IMR-90 (cell line): ENCODE results near the gene CADM2. TPM values are rescaled to one million over a fixed set of nuclear protein-coding genes. Genes with fewer than 3 reads are reported as not detected.

ENCODE experiments used
- ATAC-seq: fragments of 200-7000 bp; cut with Tn5 transposase; 2 replicates; pipeline ENCODE4 v1.9.1; 2020; ENCODE audit warnings: low read depth, mild to moderate bottlenecking, moderate library complexity
- BruUV-seq: library from RNA; stranded (reverse); fragments of 400-500 nt; replicated peaks from 2 replicates; lab custom pipeline; 2021; lab: Mats Ljungman, UMichigan
- CTCF ChIA-PET: fragments of 300-600 bp; formaldehyde crosslinking; extraction: SDS; loops from one replicate; lab custom pipeline; 2021; ENCODE audit warnings: antibody characterized with exemption; lab: Yijun Ruan, JAX
- POLR2A ChIA-PET: fragments of 300-600 bp; sonication (Branson Sonifier 250); formaldehyde crosslinking; loops from one replicate; lab custom pipeline; 2022; ENCODE audit warnings: antibody characterized with exemption; ENCODE audit not compliant: unreplicated experiment; lab: Charles Lee
- DNase-seq: peaks from one replicate; pipeline ENCODE4 v3.0.0; 2013
- H2AFZ ChIP-seq: replicated peaks from 2 replicates; pipeline ENCODE3; 2013; ENCODE audit warnings: low read length, mild to moderate bottlenecking; ENCODE audit not compliant: poor library complexity
- H2AK5ac ChIP-seq: 2 replicates; pipeline ENCODE4 v1.6.1; 2013; ENCODE audit warnings: low read depth, low read length, inconsistent platforms
- H2AK9ac ChIP-seq: replicated peaks from 2 replicates; pipeline ENCODE3; 2013; ENCODE audit warnings: mild to moderate bottlenecking, low read depth, low read length, moderate library complexity; ENCODE audit not compliant: poor library complexity
- H2BK120ac ChIP-seq: 2 replicates; pipeline ENCODE4 v1.6.1; 2013; ENCODE audit warnings: low read depth, low read length, inconsistent platforms
- H2BK15ac ChIP-seq: 3 replicates; pipeline ENCODE4 v1.6.1; 2013; ENCODE audit warnings: low read depth, low read length, inconsistent platforms
- H2BK20ac ChIP-seq: 2 replicates; pipeline ENCODE4 v1.6.1; 2013; ENCODE audit warnings: low read depth, mild to moderate bottlenecking, inconsistent platforms, low read length, moderate library complexity
- H2BK5ac ChIP-seq: 2 replicates; pipeline ENCODE4 v1.6.1; 2013; ENCODE audit warnings: mild to moderate bottlenecking, low read depth, low read length, inconsistent platforms; ENCODE audit not compliant: poor library complexity, severe bottlenecking
- H3K14ac ChIP-seq: replicated peaks from 2 replicates; pipeline ENCODE4 v1.6.1; 2013; ENCODE audit warnings: low read depth, low read length, inconsistent platforms
- H3K18ac ChIP-seq: 2 replicates; pipeline ENCODE4 v1.6.1; 2013; ENCODE audit warnings: low read depth, low read length, control low read depth
- H3K23ac ChIP-seq: 2 replicates; pipeline ENCODE4 v1.6.1; 2013; ENCODE audit warnings: low read depth, low read length, inconsistent platforms
- H3K27ac ChIP-seq: 2 replicates; pipeline ENCODE4 v1.5.1; 2013; ENCODE audit warnings: mild to moderate bottlenecking, control low read depth, low read length; ENCODE audit not compliant: insufficient read depth
- H3K27me3 ChIP-seq: 2 replicates; pipeline ENCODE4 v1.6.1; 2013; ENCODE audit warnings: low read length; ENCODE audit not compliant: control insufficient read depth, insufficient read depth
- H3K36me3 ChIP-seq: 2 replicates; pipeline ENCODE4 v1.6.1; 2013; ENCODE audit warnings: low read length, mixed read lengths; ENCODE audit not compliant: control insufficient read depth, insufficient read depth
- H3K4ac ChIP-seq: 2 replicates; pipeline ENCODE4 v1.6.1; 2013; ENCODE audit warnings: low read depth, low read length, inconsistent platforms
- H3K4me1 ChIP-seq: 2 replicates; pipeline ENCODE4 v1.6.1; 2013; ENCODE audit warnings: low read length, mixed read lengths; ENCODE audit not compliant: control insufficient read depth, insufficient read depth
- H3K4me2 ChIP-seq: 2 replicates; pipeline ENCODE4 v1.6.1; 2013; ENCODE audit warnings: low read depth, mild to moderate bottlenecking, control low read depth, low read length, moderate library complexity
- H3K4me3 ChIP-seq: 2 replicates; pipeline ENCODE4 v1.5.1; 2013; ENCODE audit warnings: low read depth, mild to moderate bottlenecking, control low read depth, low read length, moderate library complexity; ENCODE audit not compliant: insufficient read depth
- H3K56ac ChIP-seq: 2 replicates; pipeline ENCODE4 v1.6.1; 2013; ENCODE audit warnings: low read length, inconsistent platforms; ENCODE audit not compliant: insufficient read depth; ENCODE audit errors: extremely low read depth
- H3K79me1 ChIP-seq, 2 experiments: 2 replicates each; pipeline ENCODE4 v1.6.1; 2013; ENCODE audit warnings: low read length in 2 of 2, inconsistent platforms in 1 of 2, low read depth in 1 of 2
- H3K9ac ChIP-seq: 2 replicates; pipeline ENCODE4 v1.6.1; 2013; ENCODE audit warnings: low read depth, low read length, control low read depth
- H3K9me1 ChIP-seq: 2 replicates; pipeline ENCODE4 v1.6.1; 2013; ENCODE audit warnings: low read length, inconsistent platforms; ENCODE audit not compliant: insufficient read depth
- H3K9me3 ChIP-seq: 2 replicates; pipeline ENCODE4 v1.6.1; 2013; ENCODE audit warnings: low read length; ENCODE audit not compliant: control insufficient read depth, insufficient read depth
- H4K20me1 ChIP-seq: 2 replicates; pipeline ENCODE4 v1.6.1; 2013; ENCODE audit warnings: low read length, inconsistent platforms; ENCODE audit not compliant: insufficient read depth
- H4K5ac ChIP-seq: 2 replicates; pipeline ENCODE4 v1.6.1; 2013; ENCODE audit warnings: mild to moderate bottlenecking, low read depth, low read length, control low read depth
- H4K8ac ChIP-seq, 2 experiments: 2 replicates each; pipeline ENCODE4 v1.6.1; 2013; ENCODE audit warnings: low read depth in 2 of 2, low read length in 2 of 2, control low read depth in 1 of 2, inconsistent platforms in 1 of 2
- H4K91ac ChIP-seq: 2 replicates; pipeline ENCODE4 v1.6.1; 2013; ENCODE audit warnings: low read depth, low read length, inconsistent platforms; ENCODE audit not compliant: insufficient read depth
- CHD1 ChIP-seq: IDR thresholded peaks from 2 replicates; pipeline ENCODE4 v1.6.1; 2012; ENCODE audit warnings: low read depth, low read length, improper control_type of control experiment
- CTCF ChIP-seq: conservative IDR thresholded peaks from 2 replicates; pipeline ENCODE4 v1.5.1; 2012; ENCODE audit warnings: mild to moderate bottlenecking, low read depth, low read length, improper control_type of control experiment
- MAZ ChIP-seq: IDR thresholded peaks from 2 replicates; pipeline ENCODE4 v1.6.1; 2012; ENCODE audit warnings: low read depth, mild to moderate bottlenecking, low read length, improper control_type of control experiment, moderate library complexity, borderline replicate concordance
- POLR2A ChIP-seq: IDR thresholded peaks from 2 replicates; pipeline ENCODE4 v1.6.1; 2012; ENCODE audit warnings: mild to moderate bottlenecking, low read depth, low read length
- RFX5 ChIP-seq: IDR thresholded peaks from 2 replicates; pipeline ENCODE4 v1.8.0; 2012; ENCODE audit warnings: low read depth, mild to moderate bottlenecking, low read length, moderate library complexity
- SMC3 ChIP-seq: fragments of 150-350 bp; IDR thresholded peaks from 2 replicates; pipeline ENCODE4 v1.6.1; 2016; ENCODE audit warnings: low read depth, mild to moderate bottlenecking, antibody characterized with exemption, low read length, moderate library complexity
- USF2 ChIP-seq: fragments of 150-350 bp; IDR thresholded peaks from 2 replicates; pipeline ENCODE4 v1.6.1; 2017; ENCODE audit warnings: mild to moderate bottlenecking, antibody characterized with exemption, low read length, low read depth
- WGBS, 2 experiments: methylation state at CpG; one replicate each; pipeline versions ENCODE4 v1.1.5 to v1.1.7; 2013; ENCODE audit warnings: missing lambda C conversion rate in 2 of 2; ENCODE audit not compliant: insufficient read length in 1 of 2; ENCODE audit errors: extremely low coverage in 2 of 2; 5-methylcytosine and 5-hydroxymethylcytosine counted together
- dilution Hi-C: fragments of 300-500 bp; cut with HindIII; formaldehyde crosslinking; loops from one replicate; pipeline ENCODE4 v1.14.3; 2018; ENCODE audit warnings: low sequenced_read_pairs; ENCODE audit not compliant: unreplicated experiment
- in situ Hi-C: fragments of 300-500 bp; cut with MboI; formaldehyde crosslinking; loops from 3 replicates; pipeline ENCODE4 v1.14.3; 2019; ENCODE audit warnings: low sequenced_read_pairs, inconsistent platforms, mixed read lengths
- intact Hi-C: fragments of 100-400 bp; cut with micrococcal nuclease; formaldehyde crosslinking; loops from 2 replicates; pipeline ENCODE4 v1.10.0; 2022
- polyA plus RNA-seq, 3 experiments: library from polyadenylated mRNA; depleted of rRNA; stranded (reverse); fragments of >200 nt; gene quantifications; 2 replicates each; pipeline ENCODE4 v1.2.3, GENCODE V29; 2012; ENCODE audit warnings: low replicate concordance in 1 of 3
- total RNA-seq: library from RNA; depleted of rRNA; stranded (reverse); fragments of >200 nt; gene quantifications from 2 replicates; pipeline ENCODE4 v1.2.3, GENCODE V29; 2012

The CADM2 gene
- total and polyA plus RNA-seq, 2 of the 4 experiments (the other 2 are of a cell fraction), result not detected

- Histone ChIP-seq H3K27me3 (no peaks in the 10 kb centered on the region), H2BK5ac (no peak overlapping the region), H2BK120ac (no peak overlapping the region), H3K4me1 (no peaks in the 10 kb centered on the region), H4K5ac (no peak overlapping the region), H3K9me1 (no peaks in the 10 kb centered on the region), H2BK20ac (no peak overlapping the region), H3K79me1 (no peaks in the 10 kb centered on the region), H3K4me3 (no peak overlapping the region), H3K56ac (no peak overlapping the region), H3K9ac (no peak overlapping the region), H3K4me2 (no peak overlapping the region), H3K36me3 (no peaks in the 10 kb centered on the region), H2AFZ (no peak overlapping the region), H2AK5ac (no peak overlapping the region), H4K20me1 (no peaks in the 10 kb centered on the region), H3K14ac (no peak overlapping the region), H2BK15ac (no peak overlapping the region), H3K4ac (no peak overlapping the region), H4K91ac (no peak overlapping the region), H4K8ac (no peak overlapping the region), H3K27ac (no peak overlapping the region), H3K23ac (no peak overlapping the region), H3K9me3 (no peaks in the 10 kb centered on the region; the same call in 1 of the 2 replicates), H2AK9ac (no peak overlapping the region), H3K18ac (no peak overlapping the region)
- no peak for ATAC-seq
- TF ChIP-seq POLR2A (no peak), SMC3 (no peak), CTCF (no peak), MAZ (no peak), RFX5 (no peak), USF2 (no peak), CHD1 (no peak)
- intact Hi-C loops, result no loop called here
- WGBS, 2 experiments, result no CpG with 5 or more reads among the region's 1 CpG
- dilution Hi-C loops, result no loop called here
- no TSS peak for BruUV-seq
- ChIA-PET POLR2A (no interaction called here), CTCF (no interaction called here)
- no peak for DNase-seq
- in situ Hi-C loops, result no loop called here
These were observed 144.0 kb downstream of the CADM2 start for GRCh38 chr3:85102781-85103180.
